HCT116 (cell line): ENCODE data around the gene TNIP1. TPM values are rescaled to one million over a fixed set of nuclear protein-coding genes. Genes with fewer than 3 reads are reported as not detected.

Source experiments
- ATAC-seq: fragments of 200-7000 bp; cut with Tn5 transposase; 2 replicates; pipeline ENCODE4 v1.9.1; 2020; ENCODE audit warnings: mild to moderate bottlenecking, moderate library complexity
- BruUV-seq: library from RNA; stranded (reverse); fragments of 400-500 nt; replicated peaks from 2 replicates; lab custom pipeline; 2021; lab: Mats Ljungman, UMichigan
- CTCF ChIA-PET: fragments of 300-600 bp; sonication (Branson Sonifier 250); formaldehyde crosslinking; loops from one replicate; lab custom pipeline; 2021; ENCODE audit warnings: antibody characterized with exemption; lab: Charles Lee
- POLR2A ChIA-PET: fragments of 300-600, 350-600 bp; sonication (Branson Sonifier 250); formaldehyde crosslinking; loops from one replicate; lab custom pipeline; 2021; ENCODE audit warnings: antibody characterized with exemption; lab: Charles Lee
- RAD21 ChIA-PET, 2 experiments: fragments of 300-600 bp; sonication (Branson Sonifier 250); formaldehyde crosslinking; loops; one replicate each; lab custom pipeline; 2023; ENCODE audit warnings: low total read pairs in 2 of 2; ENCODE audit not compliant: uncharacterized antibody in 2 of 2, unreplicated experiment in 2 of 2, low non-redundant PET in 1 of 2; lab: Charles Lee
- DNase-seq: peaks from one replicate; pipeline ENCODE4 v3.0.0-alpha.2; 2010; ENCODE audit warnings: low read depth, low spot score
- H2AFZ ChIP-seq: fragments of 200-600 bp; shearing (Covaris generic), sonication (generic); 2 replicates; pipeline ENCODE4 v1.6.1; 2017; ENCODE audit warnings: low read depth, mixed run types, mixed read lengths, antibody characterized with exemption, low read length; ENCODE audit not compliant: poor library complexity, severe bottlenecking
- H3K27ac ChIP-seq: 2 replicates; pipeline ENCODE4 v1.5.1; 2012; ENCODE audit warnings: low read depth, low read length
- H3K27me3 ChIP-seq: fragments of 200-600 bp; sonication (generic); 2 replicates; pipeline ENCODE4 v1.6.1; 2016; ENCODE audit warnings: mixed run types, low read length, mixed read lengths; ENCODE audit not compliant: insufficient read depth
- H3K36me3 ChIP-seq, 2 experiments: fragments of 200-500 bp in 1 of 2; fragments of 200-600 bp in 1 of 2; sonication (Bioruptor generic) in 1 of 2; sonication (generic) in 1 of 2; 2 replicates each; pipeline versions ENCODE4 v1.5.1 to v1.6.1; 2014 to 2016; ENCODE audit warnings: low read length in 2 of 2, inconsistent platforms in 1 of 2, mixed read lengths in 1 of 2, mixed run types in 1 of 2; ENCODE audit not compliant: insufficient read depth in 2 of 2, control insufficient read depth in 1 of 2
- H3K4me1 ChIP-seq, 2 experiments: fragments of 200-600 bp in 1 of 2; sonication (generic) in 1 of 2; 2 replicates each; pipeline versions ENCODE4 v1.5.1 to v1.6.1; 2012 to 2017; ENCODE audit warnings: low read length in 2 of 2, inconsistent platforms in 1 of 2, mild to moderate bottlenecking in 1 of 2, mixed read lengths in 1 of 2, mixed run types in 1 of 2, moderate library complexity in 1 of 2; ENCODE audit not compliant: insufficient read depth in 2 of 2, control insufficient read depth in 1 of 2
- H3K4me2 ChIP-seq: fragments of 200-600 bp; sonication (generic); 2 replicates; pipeline ENCODE4 v1.6.1; 2017; ENCODE audit warnings: mixed run types, low read length, mixed read lengths
- H3K4me3 ChIP-seq, 2 experiments: fragments of 200-600 bp in 1 of 2; sonication (generic) in 1 of 2; replicated peaks in 1 of 2; 2 replicates each; pipeline ENCODE4 v1.5.1; 2011 to 2016; ENCODE audit warnings: low read length in 2 of 2, control low read depth in 1 of 2, low read depth in 1 of 2, mild to moderate bottlenecking in 1 of 2, mixed read lengths in 1 of 2, mixed run types in 1 of 2
- H3K79me2 ChIP-seq: fragments of 200-600 bp; sonication (generic); 2 replicates; pipeline ENCODE4 v1.6.1; 2017; ENCODE audit warnings: mild to moderate bottlenecking, mixed run types, low read length, moderate library complexity, mixed read lengths; ENCODE audit not compliant: insufficient read depth
- H3K9ac ChIP-seq: fragments of 200-600 bp; sonication (generic); 2 replicates; pipeline ENCODE4 v1.6.1; 2016; ENCODE audit warnings: low read length, mixed read lengths
- H3K9me2 ChIP-seq: fragments of 200-600 bp; sonication (generic), shearing (Covaris generic); 2 replicates; pipeline ENCODE4 v1.6.1; 2017; ENCODE audit warnings: mixed run types, mild to moderate bottlenecking, moderate library complexity; ENCODE audit not compliant: insufficient read depth
- H3K9me3 ChIP-seq, 2 experiments: fragments of 200-500 bp in 1 of 2; fragments of 200-600 bp in 1 of 2; sonication (Bioruptor generic) in 1 of 2; sonication (generic) in 1 of 2; 2 replicates each; pipeline ENCODE4 v1.6.1; 2014 to 2017; ENCODE audit warnings: low read length in 2 of 2, mixed read lengths in 2 of 2, inconsistent platforms in 1 of 2, low read depth in 1 of 2, mild to moderate bottlenecking in 1 of 2, mixed run types in 1 of 2, moderate library complexity in 1 of 2; ENCODE audit not compliant: control insufficient read depth in 1 of 2, insufficient read depth in 1 of 2
- H4K20me1 ChIP-seq: fragments of 200-600 bp; sonication (generic), shearing (Covaris generic); 2 replicates; pipeline ENCODE4 v1.6.1; 2017; ENCODE audit warnings: mixed run types, mild to moderate bottlenecking, moderate library complexity; ENCODE audit not compliant: insufficient read depth
- EZH2phosphoT487 ChIP-seq: fragments of 200-600 bp; IDR thresholded peaks from 2 replicates; pipeline ENCODE4 v1.6.1; 2018; ENCODE audit warnings: antibody characterized with exemption, borderline replicate concordance
- FOSL1 ChIP-seq: IDR thresholded peaks from 2 replicates; pipeline ENCODE4 v1.6.1; 2012; ENCODE audit warnings: low read depth
- SRF ChIP-seq: IDR thresholded peaks from 2 replicates; pipeline ENCODE4 v1.6.1; 2012; ENCODE audit warnings: low read depth
- intact Hi-C: fragments of 100-400 bp; cut with micrococcal nuclease; formaldehyde crosslinking; loops from 2 replicates; pipeline ENCODE4 v1.10.0; 2022
- total RNA-seq: library from RNA; stranded (reverse); gene quantifications from one replicate; pipeline ENCODE4 v1.2.1, GENCODE V29; 2021; ENCODE audit not compliant: unreplicated experiment
- TF ChIP-seq, protein P1 (sequence below): IDR thresholded peaks from 2 replicates; pipeline ENCODE4 v1.6.1; 2012
- TF ChIP-seq, protein P2 (sequence below): IDR thresholded peaks from 2 replicates; pipeline ENCODE4 v1.6.1; 2012; ENCODE audit warnings: low read depth
- TF ChIP-seq, protein P3 (sequence below), 3 experiments: fragments of 200-600 bp in 1 of 3; sonication (generic) in 1 of 3; IDR thresholded peaks in 2 of 3; conservative IDR thresholded peaks in 1 of 3; 2 replicates each; pipeline ENCODE4 v1.5.1; 2012 to 2017; ENCODE audit warnings: low read depth in 2 of 3, low read length in 2 of 3, antibody characterized with exemption in 1 of 3, borderline replicate concordance in 1 of 3, control low read depth in 1 of 3, mild to moderate bottlenecking in 1 of 3, mixed read lengths in 1 of 3, mixed run types in 1 of 3, moderate library complexity in 1 of 3; ENCODE audit not compliant: insufficient read depth in 1 of 3
- TF ChIP-seq, protein P4 (sequence below): IDR thresholded peaks from 2 replicates; pipeline ENCODE4 v1.6.1; 2012

The TNIP1 gene
- total RNA-seq, 1 experiment from 2014 or later, result 46.0 TPM

DNA sequence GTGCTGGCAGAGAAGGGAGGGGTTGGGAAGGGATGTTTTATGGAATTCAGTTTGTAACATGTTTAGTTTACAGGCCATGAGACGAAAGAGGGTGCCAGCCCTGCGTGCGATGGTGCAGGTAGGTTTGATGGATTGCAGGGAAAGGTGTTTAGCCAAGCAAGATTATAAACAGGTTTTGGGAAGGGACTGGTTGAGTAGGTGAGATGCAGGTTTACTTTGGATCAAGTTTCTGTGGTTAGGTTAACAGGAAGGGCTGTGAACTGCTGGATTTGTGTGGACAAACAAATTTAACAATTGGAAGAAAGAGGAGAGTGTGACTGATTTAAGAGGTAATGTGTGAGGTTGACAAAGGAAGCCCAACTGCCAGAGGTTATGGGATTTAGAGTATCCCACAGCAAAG is 93.1 kb downstream of the TNIP1 start:
- H3K4me3 ChIP-seq, result no peak overlapping the region
- no peak overlapping the region for H2AFZ ChIP-seq
- ATAC-seq (no peak), DNase-seq (no peak)
- ChIA-PET CTCF (no interaction called here), RAD21 (no interaction called here), POLR2A (no interaction called here)
- no TSS peak for BruUV-seq
- H3K9me3 ChIP-seq, result no peaks in the 10 kb centered on the region
- no peaks in the 10 kb centered on the region for H3K27me3 ChIP-seq
- no peaks in the 10 kb centered on the region for H3K9me2 ChIP-seq
- H3K27ac ChIP-seq, result no peak overlapping the region
- H3K4me2 ChIP-seq, result no peak overlapping the region
- no peaks in the 10 kb centered on the region for H3K79me2 ChIP-seq
- TF ChIP-seq EZH2phosphoT487, result no peak
- no peak for TF ChIP-seq SRF
- TF ChIP-seq, protein P1, sequence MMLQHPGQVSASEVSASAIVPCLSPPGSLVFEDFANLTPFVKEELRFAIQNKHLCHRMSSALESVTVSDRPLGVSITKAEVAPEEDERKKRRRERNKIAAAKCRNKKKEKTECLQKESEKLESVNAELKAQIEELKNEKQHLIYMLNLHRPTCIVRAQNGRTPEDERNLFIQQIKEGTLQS, result no peak
- no peak for TF ChIP-seq FOSL1
- TF ChIP-seq, protein P2, sequence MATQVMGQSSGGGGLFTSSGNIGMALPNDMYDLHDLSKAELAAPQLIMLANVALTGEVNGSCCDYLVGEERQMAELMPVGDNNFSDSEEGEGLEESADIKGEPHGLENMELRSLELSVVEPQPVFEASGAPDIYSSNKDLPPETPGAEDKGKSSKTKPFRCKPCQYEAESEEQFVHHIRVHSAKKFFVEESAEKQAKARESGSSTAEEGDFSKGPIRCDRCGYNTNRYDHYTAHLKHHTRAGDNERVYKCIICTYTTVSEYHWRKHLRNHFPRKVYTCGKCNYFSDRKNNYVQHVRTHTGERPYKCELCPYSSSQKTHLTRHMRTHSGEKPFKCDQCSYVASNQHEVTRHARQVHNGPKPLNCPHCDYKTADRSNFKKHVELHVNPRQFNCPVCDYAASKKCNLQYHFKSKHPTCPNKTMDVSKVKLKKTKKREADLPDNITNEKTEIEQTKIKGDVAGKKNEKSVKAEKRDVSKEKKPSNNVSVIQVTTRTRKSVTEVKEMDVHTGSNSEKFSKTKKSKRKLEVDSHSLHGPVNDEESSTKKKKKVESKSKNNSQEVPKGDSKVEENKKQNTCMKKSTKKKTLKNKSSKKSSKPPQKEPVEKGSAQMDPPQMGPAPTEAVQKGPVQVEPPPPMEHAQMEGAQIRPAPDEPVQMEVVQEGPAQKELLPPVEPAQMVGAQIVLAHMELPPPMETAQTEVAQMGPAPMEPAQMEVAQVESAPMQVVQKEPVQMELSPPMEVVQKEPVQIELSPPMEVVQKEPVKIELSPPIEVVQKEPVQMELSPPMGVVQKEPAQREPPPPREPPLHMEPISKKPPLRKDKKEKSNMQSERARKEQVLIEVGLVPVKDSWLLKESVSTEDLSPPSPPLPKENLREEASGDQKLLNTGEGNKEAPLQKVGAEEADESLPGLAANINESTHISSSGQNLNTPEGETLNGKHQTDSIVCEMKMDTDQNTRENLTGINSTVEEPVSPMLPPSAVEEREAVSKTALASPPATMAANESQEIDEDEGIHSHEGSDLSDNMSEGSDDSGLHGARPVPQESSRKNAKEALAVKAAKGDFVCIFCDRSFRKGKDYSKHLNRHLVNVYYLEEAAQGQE, result no peak
- TF ChIP-seq, protein P3, sequence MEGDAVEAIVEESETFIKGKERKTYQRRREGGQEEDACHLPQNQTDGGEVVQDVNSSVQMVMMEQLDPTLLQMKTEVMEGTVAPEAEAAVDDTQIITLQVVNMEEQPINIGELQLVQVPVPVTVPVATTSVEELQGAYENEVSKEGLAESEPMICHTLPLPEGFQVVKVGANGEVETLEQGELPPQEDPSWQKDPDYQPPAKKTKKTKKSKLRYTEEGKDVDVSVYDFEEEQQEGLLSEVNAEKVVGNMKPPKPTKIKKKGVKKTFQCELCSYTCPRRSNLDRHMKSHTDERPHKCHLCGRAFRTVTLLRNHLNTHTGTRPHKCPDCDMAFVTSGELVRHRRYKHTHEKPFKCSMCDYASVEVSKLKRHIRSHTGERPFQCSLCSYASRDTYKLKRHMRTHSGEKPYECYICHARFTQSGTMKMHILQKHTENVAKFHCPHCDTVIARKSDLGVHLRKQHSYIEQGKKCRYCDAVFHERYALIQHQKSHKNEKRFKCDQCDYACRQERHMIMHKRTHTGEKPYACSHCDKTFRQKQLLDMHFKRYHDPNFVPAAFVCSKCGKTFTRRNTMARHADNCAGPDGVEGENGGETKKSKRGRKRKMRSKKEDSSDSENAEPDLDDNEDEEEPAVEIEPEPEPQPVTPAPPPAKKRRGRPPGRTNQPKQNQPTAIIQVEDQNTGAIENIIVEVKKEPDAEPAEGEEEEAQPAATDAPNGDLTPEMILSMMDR (IDR thresholded peaks at IDR 0.05 in 2 of 3, conservative IDR thresholded peaks at IDR 0.05 in 1 of 3; ENCODE audit: borderline replicate concordance in 1 of 3, insufficient read depth in 1 of 3, low read depth in 2 of 3, low read length in 2 of 3), result no peak
- TF ChIP-seq, protein P4, sequence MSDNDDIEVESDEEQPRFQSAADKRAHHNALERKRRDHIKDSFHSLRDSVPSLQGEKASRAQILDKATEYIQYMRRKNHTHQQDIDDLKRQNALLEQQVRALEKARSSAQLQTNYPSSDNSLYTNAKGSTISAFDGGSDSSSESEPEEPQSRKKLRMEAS, result no peak
- H3K4me1 ChIP-seq, result peaks cover 0 to 6% of the 10 kb centered on the region in 2 experiments; a peak in 1 of 4 replicates
- H4K20me1 ChIP-seq, result no peaks in the 10 kb centered on the region
- H3K36me3 ChIP-seq, result no peaks in the 10 kb centered on the region
- intact Hi-C loops, result loop anchor here (5.0 kb wide), 1 partner anchor 425 kb away; no protein-coding TSS in a partner anchor
- H3K9ac ChIP-seq, result no peak overlapping the region

Other genes with a start within 250 kb of the TNIP1 start
- not detected for gene IRGM, start 234.5 kb downstream of the TNIP1 start, total RNA-seq
- 0.05 TPM for gene ZNF300, start 176.1 kb downstream of the TNIP1 start, total RNA-seq
- 0.96 TPM for gene GPX3, start 60.4 kb downstream of the TNIP1 start, total RNA-seq
- gene ANXA6, start 76.7 kb upstream of the TNIP1 start, total RNA-seq, result 71.9 TPM
- gene CCDC69, start 143.1 kb upstream of the TNIP1 start, total RNA-seq, result 4.3 TPM
- gene GM2A, start 172.2 kb upstream of the TNIP1 start, total RNA-seq, result 25.0 TPM
- gene SLC36A3, start 222.7 kb upstream of the TNIP1 start, total RNA-seq, result not detected